DND-41 (cell line): ENCODE data around the gene XXYLT1.

Source experiments
- ATAC-seq: fragments of 200-7000 bp; cut with Tn5 transposase; 3 replicates; pipeline ENCODE4 v1.9.1; 2021; ENCODE audit warnings: low read depth; ENCODE audit not compliant: insufficient read depth
- DNase-seq: peaks from one replicate; pipeline ENCODE4 v3.0.0-alpha.2; 2020
- H2AFZ ChIP-seq: 2 replicates; pipeline ENCODE4 v1.6.0; 2012; ENCODE audit warnings: low read depth, low read length
- H3K27ac ChIP-seq: 2 replicates; pipeline ENCODE4 v1.5.1; 2012; ENCODE audit warnings: low read length, inconsistent platforms
- H3K27me3 ChIP-seq: fragments of 200-600 bp; sonication (generic); 2 replicates; pipeline ENCODE4 v1.6.0; 2012; ENCODE audit warnings: low read length, mild to moderate bottlenecking, inconsistent platforms; ENCODE audit not compliant: insufficient read depth, poor library complexity
- H3K36me3 ChIP-seq: 2 replicates; pipeline ENCODE4 v1.5.1; 2012; ENCODE audit warnings: low read length, inconsistent platforms; ENCODE audit not compliant: insufficient read depth
- H3K4me1 ChIP-seq: 2 replicates; pipeline ENCODE4 v1.5.1; 2012; ENCODE audit warnings: mild to moderate bottlenecking, low read length; ENCODE audit not compliant: insufficient read depth
- H3K4me2 ChIP-seq: 2 replicates; pipeline ENCODE4 v1.6.0; 2012; ENCODE audit warnings: mild to moderate bottlenecking, moderate library complexity, low read length, inconsistent platforms; ENCODE audit not compliant: insufficient read depth
- H3K4me3 ChIP-seq, 2 experiments: fragments of 200-600 bp in 1 of 2; shearing (Covaris generic) in 1 of 2; 2 replicates each; pipeline ENCODE4 v1.5.1; 2012 to 2016; ENCODE audit warnings: inconsistent platforms in 2 of 2, low read length in 2 of 2, mild to moderate bottlenecking in 2 of 2, low read depth in 1 of 2, moderate library complexity in 1 of 2
- H3K79me2 ChIP-seq: 2 replicates; pipeline ENCODE4 v1.6.0; 2012; ENCODE audit warnings: low read length, inconsistent platforms; ENCODE audit not compliant: insufficient read depth
- H3K9ac ChIP-seq: 2 replicates; pipeline ENCODE4 v1.6.0; 2012; ENCODE audit warnings: low read depth, mild to moderate bottlenecking, inconsistent platforms, low read length, moderate library complexity
- H3K9me3 ChIP-seq: 2 replicates; pipeline ENCODE4 v1.5.1; 2012; ENCODE audit warnings: low read length, moderate library complexity, mild to moderate bottlenecking, inconsistent platforms; ENCODE audit not compliant: insufficient read depth, severe bottlenecking
- H4K20me1 ChIP-seq: 2 replicates; pipeline ENCODE4 v1.6.0; 2012; ENCODE audit warnings: low read length; ENCODE audit not compliant: insufficient read depth
- EZH2 ChIP-seq: IDR thresholded peaks from 3 replicates; pipeline ENCODE4 v1.6.1; 2012; ENCODE audit warnings: borderline replicate concordance, low read depth, mild to moderate bottlenecking, moderate library complexity, low read length, inconsistent platforms; ENCODE audit not compliant: severe bottlenecking
- TF ChIP-seq, protein P1 (sequence below): IDR thresholded peaks from 2 replicates; pipeline ENCODE4 v1.5.1; 2012; ENCODE audit warnings: borderline replicate concordance, low read length, moderate library complexity, mild to moderate bottlenecking; ENCODE audit not compliant: poor library complexity, severe bottlenecking; ENCODE audit errors: extremely low read depth

Gene XXYLT1

DNA sequence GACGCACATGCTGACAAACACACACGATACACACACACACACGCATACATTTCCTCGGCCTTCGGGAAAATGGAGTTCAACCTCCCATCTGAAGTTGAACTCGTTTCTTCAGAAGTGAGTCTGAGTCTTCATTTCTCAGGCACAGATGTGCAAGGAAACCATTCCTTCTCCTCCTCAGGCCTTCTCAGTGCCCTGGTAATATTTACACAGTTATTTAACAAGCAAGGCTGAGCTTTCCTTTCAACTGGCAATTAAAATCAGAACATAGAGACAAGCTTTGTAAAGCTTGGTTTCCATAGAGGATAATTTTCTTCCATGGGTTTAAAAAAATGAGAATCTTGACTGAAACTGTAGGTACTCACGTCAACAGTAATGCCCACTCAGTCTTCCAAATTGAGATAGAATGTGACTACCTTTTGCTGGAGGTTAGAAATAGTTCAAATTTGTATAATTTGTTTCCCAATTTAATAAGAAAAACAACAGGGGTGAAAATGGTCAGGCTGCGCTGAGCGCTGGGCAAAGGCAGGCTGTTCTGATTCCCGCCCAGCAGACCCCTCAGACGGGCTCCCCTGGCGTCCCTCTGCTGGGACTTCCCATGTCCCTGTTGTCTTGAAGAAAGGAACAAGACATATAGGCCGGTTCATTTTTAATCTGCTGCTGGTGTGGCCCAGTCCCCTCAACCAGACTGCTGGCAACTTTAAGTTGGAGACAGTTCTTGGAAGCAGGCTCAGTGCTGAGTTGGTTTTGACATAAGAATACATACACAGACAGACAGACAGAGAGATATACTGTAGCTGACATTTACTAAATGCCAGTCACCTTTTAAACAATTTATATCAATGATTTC is 174.3 kb downstream of the XXYLT1 start:
- no peaks in the 10 kb centered on the region for H3K79me2 ChIP-seq
- H3K9me3 ChIP-seq = no peaks in the 10 kb centered on the region
- peaks cover 8% of the 10 kb centered on the region; the same call in 1 of the 2 replicates for H3K4me1 ChIP-seq
- H3K9ac ChIP-seq = no peak overlapping the region
- no peak overlapping the region for H3K4me3 ChIP-seq
- H4K20me1 ChIP-seq = no peaks in the 10 kb centered on the region
- ATAC-seq = no peak
- TF ChIP-seq EZH2 = no peak
- TF ChIP-seq, protein P1, sequence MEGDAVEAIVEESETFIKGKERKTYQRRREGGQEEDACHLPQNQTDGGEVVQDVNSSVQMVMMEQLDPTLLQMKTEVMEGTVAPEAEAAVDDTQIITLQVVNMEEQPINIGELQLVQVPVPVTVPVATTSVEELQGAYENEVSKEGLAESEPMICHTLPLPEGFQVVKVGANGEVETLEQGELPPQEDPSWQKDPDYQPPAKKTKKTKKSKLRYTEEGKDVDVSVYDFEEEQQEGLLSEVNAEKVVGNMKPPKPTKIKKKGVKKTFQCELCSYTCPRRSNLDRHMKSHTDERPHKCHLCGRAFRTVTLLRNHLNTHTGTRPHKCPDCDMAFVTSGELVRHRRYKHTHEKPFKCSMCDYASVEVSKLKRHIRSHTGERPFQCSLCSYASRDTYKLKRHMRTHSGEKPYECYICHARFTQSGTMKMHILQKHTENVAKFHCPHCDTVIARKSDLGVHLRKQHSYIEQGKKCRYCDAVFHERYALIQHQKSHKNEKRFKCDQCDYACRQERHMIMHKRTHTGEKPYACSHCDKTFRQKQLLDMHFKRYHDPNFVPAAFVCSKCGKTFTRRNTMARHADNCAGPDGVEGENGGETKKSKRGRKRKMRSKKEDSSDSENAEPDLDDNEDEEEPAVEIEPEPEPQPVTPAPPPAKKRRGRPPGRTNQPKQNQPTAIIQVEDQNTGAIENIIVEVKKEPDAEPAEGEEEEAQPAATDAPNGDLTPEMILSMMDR = no peak
- no peak for DNase-seq
- H3K4me2 ChIP-seq = no peak overlapping the region
- no peaks in the 10 kb centered on the region for H3K27me3 ChIP-seq
- no peaks in the 10 kb centered on the region for H3K36me3 ChIP-seq
- H2AFZ ChIP-seq = no peak overlapping the region
- no peak overlapping the region for H3K27ac ChIP-seq

DNA sequence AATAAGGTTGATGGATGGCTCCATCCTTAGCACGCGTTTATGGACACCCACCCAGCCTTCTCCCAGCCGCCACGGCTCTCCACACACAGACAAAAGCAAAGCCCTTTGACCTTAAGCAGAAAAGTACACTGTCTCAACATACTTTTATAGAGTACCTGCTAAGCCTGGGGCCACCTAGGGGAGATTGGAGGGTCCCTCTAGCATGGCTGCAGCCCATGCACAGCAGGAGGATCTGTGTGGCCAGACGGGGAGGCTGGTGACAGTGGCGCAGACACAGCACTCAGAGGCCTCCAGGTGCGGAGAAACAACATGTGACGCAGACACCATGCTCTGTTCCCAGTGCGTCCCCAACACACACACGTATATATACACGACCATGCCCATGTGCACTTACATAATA is 174.9 kb downstream of the XXYLT1 start:
- no peak overlapping the region for H3K27ac ChIP-seq
- H3K9me3 ChIP-seq = no peaks in the 10 kb centered on the region
- TF ChIP-seq, protein P1 = no peak
- TF ChIP-seq EZH2 = no peak
- no peak overlapping the region for H3K9ac ChIP-seq
- no peak for ATAC-seq
- no peaks in the 10 kb centered on the region for H3K27me3 ChIP-seq
- H3K36me3 ChIP-seq = no peaks in the 10 kb centered on the region
- DNase-seq = no peak
- no peaks in the 10 kb centered on the region for H3K79me2 ChIP-seq
- H4K20me1 ChIP-seq = no peaks in the 10 kb centered on the region
- peaks cover 8% of the 10 kb centered on the region; the same call in 1 of the 2 replicates for H3K4me1 ChIP-seq
- H2AFZ ChIP-seq = no peak overlapping the region
- H3K4me3 ChIP-seq = no peak overlapping the region
- H3K4me2 ChIP-seq = no peak overlapping the region

DNA sequence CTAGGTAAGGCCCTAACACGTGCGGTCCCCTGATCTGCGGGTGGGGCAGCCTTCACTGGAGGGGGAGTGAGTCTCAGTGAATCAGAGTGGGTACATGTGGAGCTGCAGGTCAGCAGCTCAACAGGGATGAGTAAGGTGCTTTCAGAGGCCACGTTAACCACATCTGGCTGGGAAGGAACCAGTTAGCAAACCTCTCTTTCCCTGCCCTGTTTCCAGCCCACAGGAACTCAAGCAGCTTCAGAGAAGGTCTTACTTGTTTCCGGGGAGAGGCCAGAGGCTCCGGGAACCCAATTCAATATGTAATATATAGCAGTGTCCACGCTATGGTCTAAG is 175.3 kb downstream of the XXYLT1 start:
- Histone ChIP-seq H3K36me3 (no peaks in the 10 kb centered on the region), H3K27ac (no peak overlapping the region), H2AFZ (no peak overlapping the region), H3K9ac (no peak overlapping the region), H3K4me1 (peaks cover 8% of the 10 kb centered on the region; the same call in 1 of the 2 replicates), H4K20me1 (no peaks in the 10 kb centered on the region), H3K4me3 (no peak overlapping the region), H3K27me3 (no peaks in the 10 kb centered on the region), H3K4me2 (no peak overlapping the region), H3K79me2 (no peaks in the 10 kb centered on the region), H3K9me3 (no peaks in the 10 kb centered on the region)
- ATAC-seq (no peak), DNase-seq (no peak)
- TF ChIP-seq EZH2 = no peak
- TF ChIP-seq, protein P1 = no peak
